HG03039 (cell line): ENCODE measurements around the gene IRF9.

Experiments
- ATAC-seq: cut with Tn5 transposase; IDR thresholded peaks from one replicate; pipeline ENCODE4 v1.9.1; 2021; ENCODE audit warnings: mild to moderate bottlenecking, moderate library complexity; ENCODE audit not compliant: unreplicated experiment

IRF9 gene

DNA sequence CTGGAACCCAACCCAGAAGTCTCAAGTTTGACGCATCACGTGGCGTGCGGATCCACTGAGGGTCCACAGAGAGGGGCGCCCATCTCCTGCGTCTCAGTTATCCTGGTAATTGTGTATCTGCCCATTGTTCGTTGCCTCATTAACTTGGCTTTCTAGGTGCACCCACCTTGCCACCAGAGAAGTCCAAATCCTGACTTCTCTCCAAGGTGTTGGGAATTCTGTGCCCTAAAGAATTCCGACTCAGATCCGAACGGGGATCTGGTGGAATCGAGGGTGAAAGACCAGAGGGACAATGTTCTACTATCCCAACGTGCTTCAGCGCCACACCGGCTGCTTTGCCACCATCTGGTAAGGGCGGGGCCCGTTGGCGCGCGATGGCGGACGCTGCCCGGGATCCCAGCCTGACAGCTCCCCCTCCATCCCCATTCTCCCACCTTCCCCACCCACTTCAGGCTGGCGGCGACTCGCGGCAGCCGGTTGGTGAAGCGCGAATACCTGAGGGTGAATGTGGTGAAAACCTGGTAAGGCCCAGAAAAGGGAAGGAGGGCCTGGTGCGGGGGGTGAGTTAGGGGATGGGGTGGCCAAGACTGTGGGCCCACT, 11.3 kb downstream of the IRF9 start:
- no peak for ATAC-seq

DNA sequence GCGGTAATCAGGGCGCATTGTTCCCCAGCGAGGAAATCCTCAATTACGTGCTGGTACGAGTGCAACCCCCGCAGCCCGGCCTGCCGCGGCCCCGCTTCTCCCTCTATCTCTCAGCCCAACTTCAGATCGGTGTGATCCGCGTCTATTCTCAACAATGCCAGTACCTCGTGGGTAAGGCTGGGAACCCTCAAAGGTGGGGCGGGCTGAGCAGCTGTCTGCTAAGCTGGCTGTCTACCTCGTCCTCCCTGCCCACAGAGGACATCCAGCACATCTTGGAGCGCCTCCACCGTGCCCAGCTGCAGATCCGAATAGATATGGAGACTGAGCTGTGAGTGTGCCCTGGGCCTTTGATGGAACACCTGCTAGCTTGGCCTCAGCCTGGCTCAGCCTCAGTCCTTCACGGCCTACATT, 11.8 kb downstream of the IRF9 start:
- ATAC-seq, result no peak

DNA sequence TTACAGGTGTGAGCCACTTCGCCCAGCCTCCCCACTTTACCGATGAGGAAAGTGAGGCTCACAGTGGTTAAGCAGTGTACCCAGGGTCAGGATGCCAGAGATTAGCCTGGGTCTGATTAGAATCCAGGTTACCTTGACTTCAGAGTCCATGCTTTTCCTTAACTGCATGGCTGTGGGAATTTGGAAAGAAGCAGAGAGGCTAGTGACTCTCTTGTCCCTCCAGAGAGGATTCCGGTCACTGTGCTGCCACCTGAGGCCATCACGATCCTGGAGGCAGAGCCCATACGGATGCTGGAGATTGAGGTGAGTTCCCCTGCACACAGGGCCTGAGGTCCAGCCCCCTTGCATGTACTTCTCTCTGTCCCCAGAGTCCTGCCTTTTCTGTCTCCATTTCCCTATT, 15.5 kb downstream of the IRF9 start:
- no peak for ATAC-seq

DNA sequence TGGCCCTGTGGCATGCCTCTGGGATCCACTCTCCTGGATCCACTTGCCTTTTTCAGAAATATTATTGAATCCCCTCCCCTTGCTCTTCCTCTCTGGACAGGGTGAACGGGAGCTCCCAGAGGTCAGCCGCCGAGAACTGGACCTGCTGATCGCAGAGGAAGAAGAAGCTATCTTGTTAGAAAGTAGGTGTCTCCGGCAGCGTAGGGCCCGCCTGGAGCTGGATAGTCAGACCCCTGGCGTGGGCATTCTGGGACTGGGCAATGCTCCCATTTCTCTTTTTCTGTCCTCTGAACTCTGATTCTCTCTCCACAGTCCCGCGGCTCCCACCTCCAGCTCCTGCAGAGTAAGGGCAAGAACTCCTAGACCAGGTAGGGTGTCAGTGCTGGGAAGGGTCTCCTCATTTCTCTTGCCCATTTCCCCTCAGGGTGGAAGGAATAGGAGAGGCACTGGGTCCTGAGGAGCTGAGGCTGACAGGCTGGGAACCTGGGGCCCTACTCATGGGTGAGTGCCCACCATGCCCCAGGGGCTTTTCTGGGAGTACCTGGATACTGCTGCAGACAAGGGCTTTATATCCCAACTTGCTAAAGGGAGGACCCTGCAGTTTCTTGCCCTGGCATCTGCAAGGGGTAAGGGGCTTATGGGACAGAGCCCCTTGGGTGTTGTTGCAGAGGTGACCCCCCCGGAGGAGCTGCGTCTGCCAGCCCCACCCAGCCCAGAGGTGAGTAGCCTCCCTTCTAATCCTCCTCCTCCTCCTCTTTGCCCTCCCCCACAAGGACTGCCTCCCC, 16.2 kb downstream of the IRF9 start:
- no peak for ATAC-seq

DNA sequence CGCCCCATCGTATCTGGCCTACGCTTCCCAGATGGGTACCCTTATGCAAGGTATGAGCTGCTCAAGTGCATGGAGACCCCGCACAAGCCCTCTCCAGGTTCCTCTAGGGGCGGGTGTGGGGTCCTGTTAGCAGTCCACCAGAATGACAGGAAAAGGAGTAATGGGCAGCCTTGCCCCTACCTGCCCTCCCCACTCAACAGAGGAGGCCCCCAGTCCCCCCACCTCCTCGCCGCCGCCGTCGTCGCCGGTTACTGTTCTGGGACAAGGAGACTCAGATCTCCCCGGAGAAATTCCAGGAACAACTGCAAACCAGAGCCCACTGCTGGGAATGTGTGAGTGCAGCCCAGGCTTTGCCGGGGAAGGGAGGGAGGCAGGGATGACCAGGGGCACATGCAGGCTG, 16.8 kb downstream of the IRF9 start:
- no peak for ATAC-seq

DNA sequence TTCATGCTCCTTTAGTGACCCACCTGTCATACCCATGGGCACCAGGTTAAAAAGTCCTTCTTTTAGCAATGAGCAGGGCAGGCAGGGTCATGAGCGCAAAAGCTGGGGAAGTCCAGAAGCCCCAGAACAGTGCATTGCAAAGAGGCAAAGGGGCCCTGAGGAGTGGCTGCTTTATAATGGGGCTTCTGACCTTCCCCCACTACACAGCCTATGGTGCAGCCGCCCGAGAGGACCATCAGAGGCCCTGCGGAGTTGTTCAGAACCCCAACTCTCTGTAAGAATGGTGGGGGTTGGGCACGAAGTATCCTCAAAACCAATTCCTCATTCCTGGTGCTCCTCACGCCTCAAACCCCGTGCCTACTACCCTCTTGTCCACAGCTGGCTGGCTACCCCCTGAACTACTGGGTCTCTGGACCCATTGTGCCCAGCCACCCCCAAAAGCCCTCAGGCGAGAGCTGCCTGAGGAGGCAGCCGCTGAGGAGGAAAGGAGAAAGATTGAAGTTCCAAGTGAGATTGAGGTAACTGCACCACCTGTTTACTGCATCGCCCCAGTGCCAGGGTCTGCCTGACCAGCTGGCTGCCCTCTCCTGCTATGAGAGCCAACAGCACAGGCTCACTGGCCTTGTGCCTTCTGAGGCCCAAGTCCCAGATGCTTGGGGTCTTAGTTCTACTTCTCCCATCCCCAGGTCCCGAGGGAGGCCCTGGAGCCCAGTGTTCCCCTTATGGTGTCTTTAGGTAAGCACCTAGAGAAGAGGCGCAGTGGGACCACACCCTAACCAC, 17.5 kb downstream of the IRF9 start:
- no peak for ATAC-seq

DNA sequence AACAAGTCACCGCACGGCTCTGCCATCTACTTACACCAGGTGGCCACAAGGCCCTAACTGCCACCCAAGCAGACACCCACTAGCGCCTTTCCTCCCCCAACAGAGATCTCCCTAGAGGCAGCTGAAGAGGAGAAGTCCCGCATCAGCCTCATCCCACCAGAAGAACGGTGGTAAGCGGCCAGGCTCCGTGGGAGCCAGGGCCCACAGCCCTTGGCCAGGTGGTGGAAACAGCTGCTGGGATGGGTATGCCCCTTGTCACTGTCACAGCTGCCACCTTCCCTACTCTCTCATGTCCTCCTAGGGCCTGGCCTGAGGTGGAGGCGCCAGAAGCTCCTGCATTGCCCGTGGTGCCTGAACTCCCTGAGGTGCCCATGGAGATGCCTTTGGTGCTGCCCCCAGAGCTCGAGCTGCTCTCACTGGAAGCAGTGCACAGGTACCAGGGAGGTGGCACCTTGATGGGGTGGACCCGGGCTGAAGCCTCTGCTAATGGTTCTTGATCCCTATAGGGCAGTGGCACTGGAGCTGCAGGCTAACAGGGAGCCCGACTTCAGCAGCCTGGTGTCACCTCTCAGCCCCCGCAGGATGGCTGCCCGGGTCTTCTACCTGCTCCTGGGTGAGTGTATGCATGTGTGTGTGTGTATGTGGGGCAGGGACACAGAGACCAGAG, 18.4 kb downstream of the IRF9 start:
- ATAC-seq, result no peak

DNA sequence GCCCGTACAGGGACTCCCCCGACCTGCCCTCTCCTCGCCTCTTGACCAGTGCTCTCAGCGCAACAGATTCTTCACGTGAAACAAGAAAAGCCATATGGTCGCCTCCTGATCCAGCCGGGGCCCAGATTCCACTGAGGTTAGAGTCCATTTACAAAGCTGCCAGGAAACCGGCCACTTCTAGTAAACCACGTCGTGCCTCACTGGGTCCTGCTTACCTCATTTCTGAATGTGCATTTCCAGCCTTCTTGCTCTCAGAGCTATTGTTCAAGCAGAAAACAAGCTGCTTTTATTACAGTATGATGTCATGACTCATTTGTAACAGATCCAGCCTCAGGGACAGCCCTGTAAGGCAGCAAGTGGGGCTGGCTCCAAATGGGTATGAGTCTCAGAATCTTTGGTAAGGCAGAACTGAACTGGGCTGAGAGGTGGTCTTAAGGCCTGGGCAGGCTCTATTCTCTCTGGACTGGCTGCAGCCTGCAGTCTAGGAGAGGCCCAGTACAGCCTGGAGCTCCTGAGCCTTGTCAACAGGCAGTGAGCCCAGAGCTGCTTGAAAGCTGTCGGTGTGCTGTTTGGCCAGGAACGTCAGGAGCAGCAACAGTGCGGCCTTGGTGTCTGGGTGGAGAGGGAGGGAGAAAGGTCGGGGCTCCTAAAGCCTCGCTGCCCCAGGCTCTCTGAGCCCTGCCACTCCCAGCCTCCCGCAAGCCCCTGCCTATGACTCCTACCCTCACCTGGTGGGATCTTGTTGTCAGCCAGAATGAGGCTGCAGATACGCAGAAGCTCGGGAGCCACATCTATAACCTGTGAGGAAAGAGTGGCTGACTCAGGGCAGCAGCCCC, 19.1 kb downstream of the IRF9 start:
- no peak for ATAC-seq

DNA sequence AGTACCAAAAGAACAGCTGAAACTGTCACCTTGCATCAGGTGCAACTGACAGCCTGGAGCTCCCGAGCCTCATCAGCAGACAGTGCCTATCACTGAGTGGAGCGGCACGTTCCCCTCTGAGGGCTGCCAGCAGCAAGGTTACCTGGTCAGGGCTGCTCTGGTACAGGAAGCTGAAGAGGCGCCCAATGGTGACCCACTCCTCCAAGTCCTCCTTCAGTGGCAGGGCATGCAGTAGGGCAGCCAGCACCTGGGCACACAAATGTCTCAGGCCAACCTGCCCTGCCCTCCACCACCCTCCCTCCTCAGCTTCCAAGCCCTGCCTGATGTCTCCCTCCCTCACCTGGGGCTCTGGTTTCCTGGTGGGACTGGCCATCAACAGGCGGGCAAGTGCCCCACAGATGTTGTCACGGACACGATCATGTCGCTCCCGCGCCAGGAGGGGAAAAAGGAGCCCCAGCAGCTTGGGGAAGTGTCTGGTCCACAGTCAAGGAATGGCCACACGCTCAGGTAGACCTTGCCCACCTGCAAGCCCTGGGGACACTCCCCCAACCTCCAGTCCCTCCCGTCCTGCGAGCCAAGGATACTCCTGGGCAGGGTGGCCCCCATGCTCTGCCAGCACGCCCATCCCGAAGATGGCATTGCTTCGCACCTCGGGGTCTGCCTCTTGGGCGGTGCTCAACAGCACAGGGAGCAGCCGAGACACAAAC, 20.5 kb downstream of the IRF9 start:
- ATAC-seq, result no peak

DNA sequence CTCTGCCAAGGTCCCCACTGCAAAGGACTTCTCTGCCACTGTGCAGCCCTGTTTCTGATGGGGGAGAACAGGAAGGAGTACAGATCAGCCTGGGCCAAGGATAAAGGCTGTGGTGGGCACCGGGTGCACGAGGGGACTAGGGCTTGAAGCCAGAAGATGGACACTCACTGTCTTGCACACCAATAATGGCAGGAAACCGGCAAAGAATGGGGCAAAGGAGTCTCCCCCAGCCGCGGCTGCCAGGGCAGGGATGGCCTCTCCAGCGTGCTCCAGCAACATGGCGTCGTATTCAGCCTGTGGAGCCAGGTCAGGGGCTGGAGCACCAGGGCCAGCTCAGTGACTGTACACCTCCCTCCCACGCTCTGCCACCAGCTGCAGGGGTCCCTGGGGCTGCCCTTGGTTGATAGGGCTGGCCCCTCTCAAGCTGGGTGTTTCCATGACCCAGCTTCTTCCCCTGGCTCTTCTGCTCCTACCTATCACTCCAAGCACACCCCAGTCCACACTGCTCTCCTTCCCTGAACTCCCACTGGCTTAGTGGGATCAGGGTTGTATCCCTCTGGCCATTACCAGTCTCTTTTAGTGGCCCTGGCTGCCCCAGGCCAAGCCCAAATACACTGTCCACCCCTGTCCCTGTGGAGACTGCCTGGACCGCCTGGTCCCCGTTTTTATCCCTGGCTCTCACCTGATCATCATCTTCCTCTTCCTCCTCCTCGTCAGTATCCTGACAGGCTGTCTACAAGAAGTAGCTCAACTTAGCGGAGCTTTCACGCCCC, 21.2 kb downstream of the IRF9 start:
- no peak for ATAC-seq

DNA sequence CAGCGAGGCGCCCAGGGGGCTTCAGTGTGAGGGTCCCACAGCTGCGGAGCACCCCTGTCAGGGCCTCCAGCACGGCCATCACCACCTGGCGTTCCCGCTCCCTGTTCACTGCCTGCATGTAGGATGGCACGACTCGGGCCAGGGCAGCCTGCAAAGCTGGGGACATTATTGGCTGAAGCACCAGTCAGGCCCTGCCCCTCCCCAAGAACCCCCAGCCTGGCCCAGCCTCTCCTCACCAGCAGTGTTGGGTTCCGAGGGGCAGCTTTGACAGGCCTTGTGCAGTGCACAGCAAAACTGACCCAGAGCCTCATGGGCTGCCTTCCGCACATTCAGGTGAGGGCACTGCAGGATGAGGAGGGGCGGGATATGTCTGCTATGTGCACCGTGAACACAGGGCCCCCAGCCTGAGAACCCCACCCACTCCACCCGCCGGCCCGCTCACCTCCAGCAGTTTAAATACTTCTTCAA, 22.0 kb downstream of the IRF9 start:
- no peak for ATAC-seq

DNA sequence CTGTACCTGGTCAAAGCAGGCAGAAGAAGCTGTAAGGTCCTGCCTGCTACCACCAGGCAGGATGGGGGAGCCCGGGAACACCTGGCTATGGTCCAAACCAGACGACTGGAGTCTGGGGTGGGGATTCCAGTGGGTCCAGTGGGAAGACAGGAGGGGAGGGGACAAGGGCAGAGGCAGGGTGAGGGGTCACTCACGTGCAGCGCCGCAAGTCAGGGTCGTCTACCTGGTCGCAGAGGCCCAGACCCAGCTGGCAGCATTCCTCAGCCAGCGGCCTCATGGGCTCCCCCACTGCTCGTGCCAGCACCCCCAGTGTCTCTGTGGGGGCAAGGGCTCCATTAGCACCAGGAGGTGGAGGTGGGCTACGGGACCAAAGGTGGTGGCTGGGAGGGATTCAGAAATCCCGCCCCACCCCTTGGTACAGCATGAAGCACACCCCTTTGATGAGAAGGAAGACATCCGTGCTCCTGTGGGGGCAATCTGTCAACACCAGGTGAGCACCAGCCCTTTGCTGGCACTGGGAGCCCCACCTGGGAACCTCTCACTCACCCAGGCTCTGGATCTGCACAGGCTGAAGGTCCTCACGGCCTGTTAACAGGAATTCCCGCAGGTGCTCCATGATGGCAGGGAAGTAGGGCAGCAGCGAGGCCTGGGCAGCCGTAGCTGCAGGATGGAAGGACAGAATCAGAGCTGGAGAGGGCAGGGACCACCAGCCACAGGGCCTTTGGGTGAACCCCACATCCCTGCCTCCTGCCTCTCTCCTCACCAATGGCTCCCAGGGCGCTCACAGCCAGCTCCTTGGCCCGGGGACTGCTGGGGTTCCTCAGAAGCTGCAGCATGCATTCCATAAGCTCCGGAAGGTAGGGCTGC, 23.3 kb downstream of the IRF9 start:
- no peak for ATAC-seq

DNA sequence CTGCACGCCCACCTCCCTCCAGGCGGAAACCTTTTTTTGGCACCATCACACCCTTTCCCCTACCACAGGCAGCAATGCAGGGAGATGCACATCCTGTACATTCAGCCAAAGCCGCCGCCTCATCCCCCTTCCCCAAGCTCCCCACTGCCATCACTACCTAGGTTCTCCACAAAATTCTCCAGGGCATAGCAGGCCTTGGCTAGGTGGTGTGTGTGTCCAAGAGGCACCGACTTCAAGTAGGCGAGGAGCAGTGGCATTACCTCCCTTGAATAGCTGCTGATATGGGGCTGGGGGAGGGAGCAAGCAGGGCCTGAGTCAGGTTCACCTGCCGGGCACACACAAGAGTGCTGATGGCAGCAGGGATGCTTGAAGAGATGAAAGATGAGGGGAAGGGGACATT, 24.0 kb downstream of the IRF9 start:
- no peak for ATAC-seq

DNA sequence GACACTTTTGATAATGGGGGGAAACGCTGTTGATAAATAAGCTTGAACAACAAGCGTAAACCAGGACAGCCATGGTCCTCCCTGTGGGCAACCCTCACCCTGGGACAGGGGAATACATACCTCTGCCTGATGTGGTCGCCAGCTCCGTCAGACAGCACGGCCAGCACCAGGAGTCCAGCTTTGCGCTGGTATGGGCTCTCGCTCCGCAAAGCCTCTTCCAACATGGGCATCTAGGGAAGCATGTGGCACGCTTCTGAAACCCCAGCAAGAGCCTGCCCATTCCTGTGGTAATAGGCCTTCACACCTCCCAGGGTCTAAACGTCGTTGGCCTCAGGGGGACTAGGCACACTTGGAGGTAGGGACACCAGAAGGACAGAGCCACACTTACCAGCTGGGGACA, 24.7 kb downstream of the IRF9 start:
- no peak for ATAC-seq

DNA sequence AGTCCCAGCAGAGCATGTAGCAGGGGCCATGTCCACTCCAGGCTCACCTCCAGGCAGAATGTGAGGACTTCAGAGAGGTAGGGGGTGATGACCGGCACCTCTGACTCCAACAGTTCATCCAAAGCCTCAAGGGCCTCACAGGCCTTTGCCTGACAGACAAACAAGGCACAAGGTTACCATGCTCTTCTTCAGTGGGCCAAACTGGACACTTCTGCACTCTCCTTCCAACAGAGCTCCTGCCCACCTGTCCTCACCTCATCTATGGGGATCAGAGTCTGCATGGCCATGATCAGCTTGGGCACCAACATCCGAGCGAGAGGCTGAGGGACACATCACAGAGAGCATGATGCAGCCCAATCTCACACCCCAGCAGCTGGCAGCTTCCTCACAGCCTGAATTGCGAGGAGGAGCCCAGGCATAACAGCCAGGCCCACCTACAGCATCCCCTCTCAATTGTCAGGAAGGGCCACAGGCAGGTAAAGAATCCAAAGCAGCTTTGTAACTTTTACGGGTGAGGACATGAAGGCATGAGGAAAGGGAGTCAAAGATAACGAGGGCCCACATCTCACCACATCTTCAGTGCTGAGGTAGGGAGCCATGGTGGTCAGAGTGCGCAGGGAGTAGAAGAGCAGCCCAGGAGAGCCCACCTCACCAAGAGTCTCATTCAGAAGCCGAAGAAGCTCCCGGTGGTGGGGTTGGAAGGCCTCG, 25.9 kb downstream of the IRF9 start:
- no peak for ATAC-seq

DNA sequence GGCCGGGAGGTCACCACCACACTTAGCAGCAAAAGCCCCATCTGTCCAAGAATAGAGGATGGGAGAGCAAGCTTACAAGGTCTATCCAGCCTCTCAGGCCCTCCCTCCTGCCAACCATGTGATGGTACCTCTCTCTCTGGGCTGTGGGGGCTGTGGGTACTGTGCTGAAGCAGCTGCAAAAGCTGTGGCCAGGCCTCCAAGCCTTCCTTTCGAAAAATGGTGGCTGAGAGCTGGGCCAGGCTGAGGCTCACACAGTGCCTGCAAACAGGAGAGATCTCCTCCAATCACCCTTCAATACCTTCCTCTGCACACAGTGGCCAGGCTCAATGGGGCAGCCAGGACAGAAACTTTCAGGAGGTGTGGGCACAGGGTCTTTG, 26.5 kb downstream of the IRF9 start:
- no peak for ATAC-seq

DNA sequence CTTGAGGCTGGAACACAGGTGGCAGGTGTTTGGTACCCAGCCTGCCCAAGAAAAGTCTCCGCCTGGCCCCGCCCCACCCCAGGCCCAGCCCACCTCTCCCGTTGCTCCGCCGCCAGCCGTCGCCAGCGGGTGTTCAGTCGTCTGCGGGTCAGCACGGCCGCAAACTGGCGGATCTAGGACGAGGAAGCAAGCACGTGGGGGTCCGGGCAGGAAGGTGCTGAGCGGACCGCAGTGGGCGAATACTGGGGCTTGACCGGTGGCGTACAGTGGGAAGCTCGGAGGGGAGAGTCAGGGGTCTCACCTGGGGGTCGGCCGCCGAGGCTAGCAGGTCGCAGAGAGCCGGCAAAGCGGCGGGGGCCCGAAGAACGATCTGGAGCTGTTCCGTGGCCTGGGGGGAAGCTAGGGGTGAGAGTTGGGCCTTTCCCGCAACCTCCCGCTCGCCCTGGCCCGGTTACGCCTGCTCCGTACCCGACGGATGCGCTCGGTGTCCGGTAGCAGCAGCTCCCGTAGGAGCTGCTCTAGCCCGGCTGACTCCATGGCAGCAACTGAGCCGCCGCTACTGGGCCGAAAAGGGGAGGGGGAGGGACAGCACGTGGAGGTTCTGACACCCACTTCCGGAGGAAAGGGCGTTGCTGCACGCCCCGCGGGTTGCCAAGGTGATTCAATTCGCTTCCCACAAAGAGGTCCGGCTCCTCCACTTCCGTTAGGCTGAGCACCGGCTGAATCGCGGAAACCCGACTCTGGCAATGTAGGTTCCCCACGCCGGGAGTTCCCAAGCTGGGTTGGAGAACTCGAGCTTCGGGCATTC, 27.4 kb downstream of the IRF9 start, which contains the start of gene IPO4:
TSS of gene IPO4 (minus strand) at position 566 of the 808 bp plus-strand sequence. CDS start at position 537, 29 bp downstream.
- peak; percentile 80 for ATAC-seq
